ENCODE results near the gene AHR. TPM values are rescaled to one million over a fixed set of nuclear protein-coding genes. Genes with fewer than 3 reads are reported as not detected.
A peak's percentile ranks its signal among the peaks of the same experiment; 100 is the strongest.

The AHR gene
- 100 to 1,000 TPM in 3 of 4 donors, 10 to 100 TPM in 1; 93.1 to 145 (median 122) TPM for total RNA-seq

GRCh38 chr7:17298102-17298839 lies at the start of gene AHR:
AHR (plus strand) TSS chr7:17298652; CDS start chr7:17299265, 613 bp downstream.
- peak; percentile 97 for DNase-seq (ENCODE audit: low spot score in 2 of 2)
- 6% methylated on average over 31 of the region's 46 CpGs for WGBS
- TF ChIP-seq POLR2AphosphoS5 (IDR thresholded peaks at IDR 0.05) (peak; percentile 49 to 90 (median 90)), EP300 (IDR thresholded peaks at IDR 0.05) (no peak), POLR2A (IDR thresholded peaks at IDR 0.05) (peak; percentile 78 to 95)
- TF ChIP-seq, protein P1, sequence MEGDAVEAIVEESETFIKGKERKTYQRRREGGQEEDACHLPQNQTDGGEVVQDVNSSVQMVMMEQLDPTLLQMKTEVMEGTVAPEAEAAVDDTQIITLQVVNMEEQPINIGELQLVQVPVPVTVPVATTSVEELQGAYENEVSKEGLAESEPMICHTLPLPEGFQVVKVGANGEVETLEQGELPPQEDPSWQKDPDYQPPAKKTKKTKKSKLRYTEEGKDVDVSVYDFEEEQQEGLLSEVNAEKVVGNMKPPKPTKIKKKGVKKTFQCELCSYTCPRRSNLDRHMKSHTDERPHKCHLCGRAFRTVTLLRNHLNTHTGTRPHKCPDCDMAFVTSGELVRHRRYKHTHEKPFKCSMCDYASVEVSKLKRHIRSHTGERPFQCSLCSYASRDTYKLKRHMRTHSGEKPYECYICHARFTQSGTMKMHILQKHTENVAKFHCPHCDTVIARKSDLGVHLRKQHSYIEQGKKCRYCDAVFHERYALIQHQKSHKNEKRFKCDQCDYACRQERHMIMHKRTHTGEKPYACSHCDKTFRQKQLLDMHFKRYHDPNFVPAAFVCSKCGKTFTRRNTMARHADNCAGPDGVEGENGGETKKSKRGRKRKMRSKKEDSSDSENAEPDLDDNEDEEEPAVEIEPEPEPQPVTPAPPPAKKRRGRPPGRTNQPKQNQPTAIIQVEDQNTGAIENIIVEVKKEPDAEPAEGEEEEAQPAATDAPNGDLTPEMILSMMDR (IDR thresholded peaks at IDR 0.05) = no peak

GRCh38 chr7:17253885-17254284 lies 44.6 kb upstream of the AHR start:
- no peak overlapping the region for H3K4me3 ChIP-seq
- H3K27me3 ChIP-seq = no peaks in the 10 kb centered on the region
- H3K27ac ChIP-seq = no peak overlapping the region
- no peaks in the 10 kb centered on the region for H3K36me3 ChIP-seq
- TF ChIP-seq POLR2AphosphoS5 (IDR thresholded peaks at IDR 0.05) (no peak), EP300 (IDR thresholded peaks at IDR 0.05) (no peak), POLR2A (IDR thresholded peaks at IDR 0.05) (no peak)
- TF ChIP-seq, protein P1 (IDR thresholded peaks at IDR 0.05) = no peak
- H3K9me3 ChIP-seq = no peaks in the 10 kb centered on the region
- no peak for DNase-seq (ENCODE audit: low spot score in 2 of 2)
- 85% methylated on average over 3 of the region's 3 CpGs for WGBS
- H3K4me1 ChIP-seq = no peaks in the 10 kb centered on the region

More at GRCh38 chr7:17298102-17298839, at the start of gene AHR:
- H3K4me1 ChIP-seq = peaks cover 17% of the 10 kb centered on the region
- H3K27ac ChIP-seq = peak within 1 kb of the TSS; percentile 99
- no peaks in the 10 kb centered on the region for H3K27me3 ChIP-seq
- H3K36me3 ChIP-seq = no peaks in the 10 kb centered on the region
- peak within 1 kb of the TSS; percentile 82 for H3K4me3 ChIP-seq
- H3K9me3 ChIP-seq = no peaks in the 10 kb centered on the region

DNA sequence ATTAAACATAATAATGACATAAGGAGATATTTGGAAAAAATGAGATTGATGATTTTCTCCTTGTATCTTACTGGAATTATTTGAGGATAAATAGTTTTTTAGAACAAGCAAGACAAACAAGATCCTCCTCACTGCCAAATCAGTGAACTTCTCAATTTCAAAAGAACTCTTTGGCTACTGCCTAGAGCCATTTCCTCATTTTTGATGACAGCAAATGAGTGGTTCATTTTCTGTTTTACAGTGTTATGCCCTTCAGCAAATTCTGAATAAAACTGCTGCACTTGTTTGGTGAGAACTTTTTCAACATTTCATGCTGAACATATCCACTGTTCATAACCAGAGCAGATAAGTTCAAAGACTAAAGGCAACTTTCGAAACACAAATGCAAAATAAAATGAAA lies 42.5 kb upstream of the AHR start:
- WGBS = 77% methylated on average over 1 of the region's 1 CpG
- H3K9me3 ChIP-seq = no peaks in the 10 kb centered on the region
- no peak overlapping the region for H3K4me3 ChIP-seq
- H3K27me3 ChIP-seq = no peaks in the 10 kb centered on the region
- no peak for TF ChIP-seq POLR2A (IDR thresholded peaks at IDR 0.05)
- no peak for TF ChIP-seq POLR2AphosphoS5 (IDR thresholded peaks at IDR 0.05)
- TF ChIP-seq, protein P1 (IDR thresholded peaks at IDR 0.05) = no peak
- TF ChIP-seq EP300 (IDR thresholded peaks at IDR 0.05) = no peak
- no peak overlapping the region for H3K27ac ChIP-seq
- H3K4me1 ChIP-seq = no peaks in the 10 kb centered on the region
- DNase-seq (ENCODE audit: low spot score in 2 of 2) = no peak
- no peaks in the 10 kb centered on the region for H3K36me3 ChIP-seq

GRCh38 chr7:17256375-17256774 lies 42.1 kb upstream of the AHR start:
- Histone ChIP-seq H3K27me3 (no peaks in the 10 kb centered on the region), H3K36me3 (no peaks in the 10 kb centered on the region), H3K27ac (no peak overlapping the region), H3K9me3 (no peaks in the 10 kb centered on the region), H3K4me1 (no peaks in the 10 kb centered on the region), H3K4me3 (no peak overlapping the region)
- DNase-seq (ENCODE audit: low spot score in 2 of 2) = no peak
- 64% methylated on average over 2 of the region's 2 CpGs for WGBS
- TF ChIP-seq POLR2AphosphoS5 (IDR thresholded peaks at IDR 0.05) = no peak
- TF ChIP-seq, protein P1 (IDR thresholded peaks at IDR 0.05) = no peak

DNA sequence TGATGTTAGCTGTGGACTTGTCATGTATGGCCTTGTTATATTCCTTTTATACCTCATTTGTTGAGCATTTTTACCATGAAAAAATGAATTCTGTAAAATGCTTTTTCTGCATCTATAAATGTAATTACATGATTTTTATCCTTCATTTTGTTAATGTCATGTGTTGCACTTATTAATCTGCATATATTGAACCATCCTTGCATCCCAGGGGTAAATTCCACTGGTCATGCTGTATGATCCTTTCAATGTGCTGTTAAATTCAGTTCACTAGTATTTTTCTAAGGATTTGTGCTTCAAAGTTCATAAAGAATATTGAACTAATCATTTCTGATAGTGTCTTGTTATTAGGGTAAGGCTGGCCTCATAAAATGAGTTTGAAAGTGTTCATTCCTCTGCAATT lies 31.9 kb upstream of the AHR start:
- no peak for DNase-seq (ENCODE audit: low spot score in 2 of 2)
- H3K9me3 ChIP-seq = peaks cover 37% of the 10 kb centered on the region
- no peak overlapping the region for H3K4me3 ChIP-seq
- no peaks in the 10 kb centered on the region for H3K4me1 ChIP-seq
- no peak overlapping the region for H3K27ac ChIP-seq
- TF ChIP-seq EP300 (IDR thresholded peaks at IDR 0.05) (no peak), POLR2A (IDR thresholded peaks at IDR 0.05) (no peak), POLR2AphosphoS5 (IDR thresholded peaks at IDR 0.05) (no peak)
- TF ChIP-seq, protein P1 (IDR thresholded peaks at IDR 0.05) = no peak
- no peaks in the 10 kb centered on the region for H3K27me3 ChIP-seq
- no peaks in the 10 kb centered on the region for H3K36me3 ChIP-seq
